ENCODE results near the gene ABITRAM.
A peak's percentile ranks its signal among the peaks of the same experiment; 100 is the strongest.
"Not testable (repeated sequence)": the region's sequence is repeated elsewhere in the genome, so short reads cannot be mapped to it uniquely, and the experiment has no call there.

ABITRAM gene

DNA sequence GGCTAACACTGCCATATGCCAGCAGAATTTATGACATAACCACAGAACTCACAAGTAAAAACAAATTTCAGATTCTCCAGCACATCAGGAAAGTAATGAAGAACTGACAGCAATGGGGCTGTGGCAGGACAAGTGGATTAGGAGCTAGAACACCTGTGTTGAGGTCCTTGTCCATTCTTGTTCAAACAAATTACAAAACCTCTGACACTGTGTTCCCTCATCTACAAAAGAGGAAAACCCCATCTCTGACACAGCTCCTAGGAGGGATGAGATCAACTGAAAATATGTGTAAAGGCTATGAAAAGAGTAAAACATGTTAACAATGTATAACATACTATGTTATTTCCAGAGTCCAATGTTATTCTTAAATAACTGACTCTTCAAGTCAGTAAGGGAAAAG is 23.8 kb upstream of the ABITRAM start:
- peaks cover 7% of the 10 kb centered on the region for H3K4me1 Mint-ChIP-seq (ENCODE audit: low read depth)
- H3K27me3 Mint-ChIP-seq = no peaks in the 10 kb centered on the region
- H3K4me3 Mint-ChIP-seq = no peak overlapping the region
- no peak overlapping the region for H3K27ac Mint-ChIP-seq
- H3K9me3 Mint-ChIP-seq = no peaks in the 10 kb centered on the region
- intact Hi-C loops (cut with micrococcal nuclease) = no loop called here
- peaks cover 79% of the 10 kb centered on the region for H3K36me3 Mint-ChIP-seq (ENCODE audit: low read depth)

DNA sequence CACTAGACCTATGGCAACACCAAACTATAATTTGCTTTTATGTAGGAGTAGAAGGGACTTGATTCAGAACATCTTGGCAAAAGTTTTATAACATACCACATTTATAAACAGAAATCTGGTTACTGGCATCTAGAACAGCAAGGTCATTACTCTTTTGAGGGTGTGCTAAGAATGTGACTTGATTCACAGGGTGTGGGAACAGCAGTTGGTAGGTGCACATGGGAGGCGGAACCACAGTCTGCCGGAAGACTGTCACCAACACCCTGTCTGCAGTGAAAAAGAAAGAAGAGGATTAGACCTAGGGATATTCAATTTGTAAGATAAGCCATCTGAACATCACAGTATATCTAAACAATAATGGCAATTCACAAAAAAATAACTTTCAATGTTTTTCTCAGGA is 23.3 kb upstream of the ABITRAM start:
- intact Hi-C loops (cut with micrococcal nuclease) = no loop called here
- Mint-ChIP-seq H3K27ac (no peak overlapping the region), H3K27me3 (no peaks in the 10 kb centered on the region), H3K9me3 (no peaks in the 10 kb centered on the region), H3K36me3 (ENCODE audit: low read depth) (peaks cover 81% of the 10 kb centered on the region), H3K4me3 (no peak overlapping the region), H3K4me1 (ENCODE audit: low read depth) (peaks cover 7% of the 10 kb centered on the region)

DNA sequence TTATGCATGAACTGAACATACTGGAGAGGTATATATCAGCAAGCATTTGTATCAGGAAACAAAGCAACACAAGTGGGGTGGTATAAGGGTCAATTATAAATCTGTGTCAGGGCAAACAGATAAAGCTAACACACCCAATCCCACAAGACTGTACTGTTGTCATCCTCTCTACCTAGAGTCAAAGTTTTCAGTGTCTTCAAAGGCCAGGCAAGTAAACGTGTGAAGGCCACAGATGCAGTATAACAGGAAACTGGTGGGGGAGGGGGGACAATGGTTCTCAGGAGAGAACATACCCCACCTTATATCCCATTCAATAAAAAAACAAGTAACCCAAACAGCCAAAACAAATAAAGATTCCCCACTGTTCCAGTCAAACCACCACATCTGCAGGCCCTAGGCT is 22.4 kb upstream of the ABITRAM start:
- intact Hi-C loops (cut with micrococcal nuclease) = no loop called here
- Mint-ChIP-seq H3K27ac (no peak overlapping the region), H3K4me3 (no peak overlapping the region), H3K9me3 (no peaks in the 10 kb centered on the region), H3K4me1 (ENCODE audit: low read depth) (peaks cover 7% of the 10 kb centered on the region), H3K36me3 (ENCODE audit: low read depth) (peaks cover 78% of the 10 kb centered on the region), H3K27me3 (no peaks in the 10 kb centered on the region)

DNA sequence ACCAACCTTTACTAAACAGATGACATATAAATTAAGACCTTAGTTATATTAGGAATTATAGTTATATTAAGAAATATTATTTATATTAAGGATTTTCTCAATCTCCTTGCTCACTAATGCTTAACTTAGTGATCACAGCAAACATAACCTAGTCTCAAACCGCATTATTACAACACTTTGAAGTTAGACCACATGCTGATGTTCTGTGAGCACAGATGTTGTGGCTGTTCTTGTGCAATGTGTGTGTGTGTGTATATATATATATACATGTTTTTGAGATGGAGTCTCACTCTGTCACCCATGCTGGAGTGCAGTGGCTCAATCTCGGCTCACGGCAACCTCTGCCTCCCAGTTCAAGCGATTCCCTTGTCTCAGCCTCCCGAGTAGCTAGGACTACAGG is 20.8 kb upstream of the ABITRAM start:
- Mint-ChIP-seq H3K27ac (no peak overlapping the region), H3K27me3 (no peaks in the 10 kb centered on the region), H3K9me3 (no peaks in the 10 kb centered on the region), H3K36me3 (ENCODE audit: low read depth) (peaks cover 80% of the 10 kb centered on the region), H3K4me1 (ENCODE audit: low read depth) (peaks cover 7% of the 10 kb centered on the region), H3K4me3 (no peak overlapping the region)
- intact Hi-C loops (cut with micrococcal nuclease) = no loop called here

DNA sequence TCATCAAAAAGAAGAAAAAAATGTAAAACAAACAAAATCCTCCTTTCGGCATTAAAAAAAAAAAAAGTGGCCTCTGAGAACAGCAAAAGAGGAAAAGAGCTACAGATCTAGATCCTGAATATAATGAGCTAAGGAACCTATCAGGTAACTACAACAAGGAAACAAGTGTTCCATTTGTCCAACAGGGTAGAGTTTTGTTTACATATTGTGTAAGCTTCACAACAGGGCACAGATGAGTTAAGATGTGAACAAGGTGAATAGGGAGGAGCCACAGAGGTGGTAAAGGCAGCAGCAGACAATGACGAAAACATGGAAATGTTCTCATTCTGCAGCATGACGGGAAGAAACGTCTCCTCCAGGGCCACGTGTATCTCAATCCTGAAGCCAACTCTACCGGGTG is 14.7 kb upstream of the ABITRAM start:
- intact Hi-C loops (cut with micrococcal nuclease) = no loop called here
- Mint-ChIP-seq H3K4me3 (no peak overlapping the region), H3K27me3 (no peaks in the 10 kb centered on the region), H3K27ac (no peak overlapping the region), H3K9me3 (no peaks in the 10 kb centered on the region), H3K4me1 (ENCODE audit: low read depth) (no peaks in the 10 kb centered on the region), H3K36me3 (ENCODE audit: low read depth) (peaks cover 89% of the 10 kb centered on the region)

DNA sequence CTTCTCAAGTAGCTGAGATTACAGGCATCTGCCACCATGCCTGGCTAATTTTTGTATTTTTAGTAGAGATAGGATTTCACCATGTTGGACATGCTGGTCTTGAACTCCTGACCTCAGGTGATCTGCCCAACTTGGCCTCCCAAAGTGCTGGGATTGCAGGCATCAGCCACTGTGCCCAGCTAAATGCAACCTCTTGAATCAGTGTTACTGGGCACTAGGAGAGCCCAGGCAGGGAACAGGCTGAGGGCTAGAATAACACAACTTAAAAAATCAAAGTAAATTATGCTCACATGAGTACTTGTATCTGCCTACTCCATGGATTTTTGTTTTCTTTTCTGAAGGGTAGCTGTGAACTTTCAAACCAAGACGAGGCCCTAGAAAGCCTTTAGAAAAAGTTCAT is 13.8 kb upstream of the ABITRAM start:
- H3K4me1 Mint-ChIP-seq (ENCODE audit: low read depth); intact Hi-C loops (cut with micrococcal nuclease): not testable (repeated sequence)
- peaks cover 89% of the 10 kb centered on the region for H3K36me3 Mint-ChIP-seq (ENCODE audit: low read depth)

DNA sequence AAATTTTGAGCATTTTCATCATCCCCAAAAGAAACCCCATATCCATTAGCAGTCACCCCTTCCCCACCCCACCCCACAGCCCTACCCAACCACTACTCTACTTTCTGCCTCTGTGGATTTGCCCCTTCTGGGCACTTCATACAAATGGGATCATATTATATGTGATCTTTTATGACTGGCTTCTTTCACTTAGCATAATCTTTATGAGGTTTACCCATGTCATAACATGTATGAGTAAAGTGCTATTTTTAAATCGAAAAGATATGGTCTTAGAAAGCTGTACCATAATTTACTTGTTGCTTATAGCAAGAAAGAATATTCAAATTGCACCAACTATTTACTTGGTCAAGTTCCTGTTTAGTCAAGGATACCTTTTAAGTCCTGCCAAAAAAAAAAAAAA is 13.0 kb upstream of the ABITRAM start:
- Mint-ChIP-seq H3K27me3 (no peaks in the 10 kb centered on the region), H3K36me3 (ENCODE audit: low read depth) (peaks cover 89% of the 10 kb centered on the region), H3K27ac (no peak overlapping the region), H3K4me1 (ENCODE audit: low read depth) (no peaks in the 10 kb centered on the region), H3K4me3 (no peak overlapping the region), H3K9me3 (no peaks in the 10 kb centered on the region)
- intact Hi-C loops (cut with micrococcal nuclease) = no loop called here

More for the DNA sequence above, 13.8 kb upstream of the ABITRAM start:
- not testable (repeated sequence) for H3K9me3 Mint-ChIP-seq, H3K27me3 Mint-ChIP-seq, H3K27ac Mint-ChIP-seq, H3K4me3 Mint-ChIP-seq

DNA sequence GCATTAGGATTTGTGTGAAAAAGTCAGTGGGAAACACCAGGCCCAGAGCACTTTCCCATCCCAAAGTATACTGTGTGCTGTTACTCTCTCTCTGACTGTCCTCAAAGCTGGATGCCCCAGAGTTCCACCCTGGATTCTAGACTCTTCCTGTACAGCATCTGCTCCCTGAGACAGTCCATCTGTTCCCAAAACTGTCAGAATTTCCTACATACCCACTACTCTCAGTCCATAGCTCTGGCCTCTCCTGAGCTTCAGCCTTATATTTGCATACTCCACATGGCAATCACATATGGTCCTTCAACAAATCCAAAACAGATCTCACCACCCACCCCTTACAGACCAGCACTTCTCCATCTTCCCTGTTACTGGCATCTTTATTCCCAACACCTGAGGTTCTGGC is 9.7 kb upstream of the ABITRAM start:
- peaks cover 88% of the 10 kb centered on the region for H3K36me3 Mint-ChIP-seq (ENCODE audit: low read depth)
- H3K9me3 Mint-ChIP-seq = no peaks in the 10 kb centered on the region
- no peaks in the 10 kb centered on the region for H3K4me1 Mint-ChIP-seq (ENCODE audit: low read depth)
- no peak overlapping the region for H3K4me3 Mint-ChIP-seq
- no peak overlapping the region for H3K27ac Mint-ChIP-seq
- H3K27me3 Mint-ChIP-seq = no peaks in the 10 kb centered on the region
- intact Hi-C loops (cut with micrococcal nuclease) = no loop called here

DNA sequence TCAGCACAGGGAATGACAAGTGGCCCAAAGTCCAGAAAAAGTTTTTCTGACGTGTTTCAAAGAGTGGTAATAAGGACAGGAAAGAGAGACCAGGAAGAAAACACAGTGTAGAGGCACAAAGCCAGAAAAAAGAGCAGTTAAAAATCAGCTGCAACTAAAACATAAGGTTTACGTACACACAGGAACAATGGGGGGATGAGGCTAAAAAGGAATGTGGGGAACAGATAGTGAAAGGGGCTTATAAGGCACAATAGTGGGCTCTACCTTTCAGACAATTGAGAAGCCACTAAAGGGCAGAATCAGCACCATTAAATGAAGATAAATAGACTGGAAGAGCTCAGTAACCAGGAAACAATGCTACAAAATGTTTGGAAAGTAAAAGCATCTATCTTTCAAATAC is 5.8 kb upstream of the ABITRAM start:
- H3K27ac Mint-ChIP-seq = no peak overlapping the region
- H3K9me3 Mint-ChIP-seq = no peaks in the 10 kb centered on the region
- no peak overlapping the region for H3K4me3 Mint-ChIP-seq
- peaks cover 10% of the 10 kb centered on the region for H3K4me1 Mint-ChIP-seq (ENCODE audit: low read depth)
- H3K36me3 Mint-ChIP-seq (ENCODE audit: low read depth) = peaks cover 68% of the 10 kb centered on the region
- intact Hi-C loops (cut with micrococcal nuclease) = no loop called here
- no peaks in the 10 kb centered on the region for H3K27me3 Mint-ChIP-seq

DNA sequence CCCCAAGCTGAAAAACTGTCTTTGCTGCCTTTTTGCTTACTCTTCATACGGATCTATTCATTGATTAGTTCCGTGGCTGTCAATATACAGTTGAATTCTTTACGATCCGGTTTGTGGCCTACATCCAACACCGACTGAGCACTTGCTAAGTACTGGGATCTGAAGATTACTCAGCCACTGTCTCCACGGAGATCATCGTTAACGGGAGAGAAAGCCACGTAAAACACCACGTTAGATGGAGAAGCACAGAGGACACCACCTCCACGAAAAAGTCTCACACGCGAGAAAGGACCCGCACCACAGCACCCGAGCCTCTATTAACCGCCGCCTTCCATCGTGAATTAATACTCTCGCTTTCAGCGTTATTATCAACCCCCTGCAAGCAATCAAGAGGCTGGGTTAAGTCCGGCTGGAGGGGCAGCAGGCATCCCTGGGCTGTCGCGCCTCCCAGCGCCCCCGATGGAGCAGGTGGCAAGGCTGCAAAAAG is 926 bp upstream of the ABITRAM start:
- Mint-ChIP-seq H3K4me1 (ENCODE audit: low read depth) (peaks cover 23% of the 10 kb centered on the region), H3K4me3 (peak overlapping the region; percentile 98), H3K27me3 (no peaks in the 10 kb centered on the region), H3K36me3 (ENCODE audit: low read depth) (peaks cover 47% of the 10 kb centered on the region), H3K9me3 (no peaks in the 10 kb centered on the region), H3K27ac (peak overlapping the region; percentile 96)
- intact Hi-C loops (cut with micrococcal nuclease) = loop anchor here (5.0 kb wide), 1 partner anchor 79 kb away; the partner anchor contains the start of gene CTNNAL1

DNA sequence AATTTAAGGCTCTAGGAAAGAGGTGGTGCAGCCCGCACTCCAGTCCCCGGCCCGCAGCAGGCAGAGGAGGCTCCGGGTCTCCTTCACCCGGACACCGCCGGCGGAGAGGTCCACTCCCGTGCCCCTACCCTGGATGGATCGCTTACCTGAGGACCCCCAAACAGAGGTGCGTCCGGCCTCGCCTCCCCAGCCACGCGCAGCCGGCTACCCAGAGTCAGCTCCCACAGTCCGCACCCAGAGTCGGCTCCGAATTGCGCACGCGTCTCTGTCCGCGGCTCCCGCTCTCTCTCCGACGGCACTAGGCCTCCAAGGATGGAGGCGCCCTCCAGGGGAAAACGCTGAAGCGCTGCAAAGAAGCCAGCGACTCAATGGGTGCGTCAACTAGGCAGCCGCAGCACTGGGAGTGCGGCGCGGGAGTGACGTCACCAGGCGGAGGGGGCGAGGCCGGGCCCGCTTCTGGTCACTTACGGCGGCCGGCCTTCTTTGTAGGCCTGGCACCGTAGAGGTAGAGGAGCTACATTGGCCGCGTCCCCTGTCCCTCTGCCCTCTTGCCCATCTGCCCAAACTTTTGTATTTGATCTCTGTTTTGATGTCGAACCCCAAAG is 380 bp upstream of the ABITRAM start, which contains the start of gene ELP1:
ELP1 (minus strand) TSS at position 407 of the 605 bp plus-strand sequence. CDS start 2,978 bp downstream, outside the sequence.
- peak within 1 kb of the TSS; percentile 98 for H3K4me3 Mint-ChIP-seq
- intact Hi-C loops (cut with micrococcal nuclease) = loop anchor here (1.0 to 5.0 kb wide), 2 partner anchors 78 to 186 kb away; partner anchors contain the start of gene CTNNAL1
- peak within 1 kb of the TSS; percentile 96 for H3K27ac Mint-ChIP-seq
- no peaks in the 10 kb centered on the region for H3K9me3 Mint-ChIP-seq
- peaks cover 44% of the 10 kb centered on the region for H3K36me3 Mint-ChIP-seq (ENCODE audit: low read depth)
- peaks cover 23% of the 10 kb centered on the region for H3K4me1 Mint-ChIP-seq (ENCODE audit: low read depth)
- no peaks in the 10 kb centered on the region for H3K27me3 Mint-ChIP-seq

DNA sequence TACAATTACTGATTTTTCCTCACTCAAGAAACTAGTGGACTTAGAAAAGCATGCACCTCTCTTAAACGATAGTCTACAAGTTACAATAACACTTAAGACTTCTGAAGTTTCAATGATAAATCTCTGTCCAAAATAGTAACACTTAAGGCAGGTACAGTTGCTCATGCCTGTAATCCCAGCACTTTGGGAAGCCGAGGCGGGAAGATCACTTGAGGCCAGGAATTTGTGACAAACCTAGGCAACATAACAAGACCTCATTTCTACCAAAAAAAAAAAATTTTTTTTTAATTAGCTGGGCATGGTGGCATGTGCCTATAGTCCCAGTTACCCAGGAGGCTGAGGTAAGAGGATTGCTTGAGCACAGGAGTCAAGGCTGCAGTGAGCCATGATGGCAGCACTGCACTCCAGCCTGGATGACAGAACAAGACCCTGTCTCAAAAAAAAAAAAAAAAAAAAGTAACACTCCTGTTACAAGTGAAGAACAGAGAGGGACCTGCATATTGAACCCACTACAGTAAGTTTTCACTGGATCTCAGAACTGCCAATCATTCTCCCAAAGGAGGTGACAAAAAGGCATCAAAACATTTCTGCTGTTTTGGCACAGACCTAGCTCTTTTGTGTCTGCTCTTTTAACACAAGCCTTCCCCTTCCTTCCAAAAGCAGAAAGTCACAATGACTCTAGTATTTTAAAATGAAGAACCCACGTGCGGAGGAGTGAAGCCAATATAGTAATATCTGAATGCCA is 3.5 kb downstream of the ABITRAM start:
- no peaks in the 10 kb centered on the region for H3K9me3 Mint-ChIP-seq
- intact Hi-C loops (cut with micrococcal nuclease) = no loop called here
- H3K4me3 Mint-ChIP-seq = no peak overlapping the region
- peaks cover 20% of the 10 kb centered on the region for H3K4me1 Mint-ChIP-seq (ENCODE audit: low read depth)
- peaks cover 61% of the 10 kb centered on the region for H3K36me3 Mint-ChIP-seq (ENCODE audit: low read depth)
- no peaks in the 10 kb centered on the region for H3K27me3 Mint-ChIP-seq
- H3K27ac Mint-ChIP-seq = no peak overlapping the region

DNA sequence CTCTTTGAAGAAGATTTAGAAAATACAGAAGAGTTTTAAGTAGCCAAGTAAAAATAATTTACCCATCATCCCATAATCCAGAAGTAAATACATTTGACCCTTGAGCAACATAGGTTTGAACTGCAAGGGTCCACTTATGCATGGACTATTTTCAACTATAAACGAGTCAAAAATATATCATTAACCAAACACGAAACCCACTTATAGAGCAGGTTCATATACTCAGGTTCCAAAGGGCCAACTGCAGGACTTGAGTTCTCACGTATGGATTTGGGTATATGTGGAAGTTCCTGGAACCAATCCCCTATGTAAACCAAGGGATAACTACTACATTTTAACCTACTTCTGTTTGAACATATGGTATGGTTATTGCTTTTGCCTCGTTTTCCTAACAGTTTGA is 5.8 kb downstream of the ABITRAM start:
- peaks cover 63% of the 10 kb centered on the region for H3K36me3 Mint-ChIP-seq (ENCODE audit: low read depth)
- no peaks in the 10 kb centered on the region for H3K27me3 Mint-ChIP-seq
- intact Hi-C loops (cut with micrococcal nuclease) = no loop called here
- peaks cover 4% of the 10 kb centered on the region for H3K4me1 Mint-ChIP-seq (ENCODE audit: low read depth)
- no peak overlapping the region for H3K4me3 Mint-ChIP-seq
- no peak overlapping the region for H3K27ac Mint-ChIP-seq
- H3K9me3 Mint-ChIP-seq = no peaks in the 10 kb centered on the region

DNA sequence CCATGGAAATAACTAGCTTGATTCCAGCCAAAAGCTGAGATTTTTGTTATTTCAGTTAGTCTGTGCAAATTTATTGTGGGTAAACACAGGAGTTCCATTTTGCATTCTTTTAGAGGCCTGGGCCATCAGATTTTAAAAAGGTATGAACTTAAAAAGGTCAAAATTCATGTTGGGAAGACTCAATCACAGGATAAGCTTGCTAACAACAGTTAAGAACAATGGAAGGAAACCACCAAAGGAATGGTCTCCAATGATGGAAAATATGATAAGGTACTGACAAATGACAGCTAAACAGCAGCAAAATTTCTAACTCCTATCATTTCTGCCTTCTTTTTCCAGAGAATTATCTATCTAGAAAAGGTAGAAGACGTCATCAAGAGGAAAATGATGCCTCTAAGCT is 16.0 kb downstream of the ABITRAM start:
- no peak overlapping the region for H3K27ac Mint-ChIP-seq
- intact Hi-C loops (cut with micrococcal nuclease) = no loop called here

More for the DNA sequence above, 16.0 kb downstream of the ABITRAM start:
- H3K36me3 Mint-ChIP-seq (ENCODE audit: low read depth) = peaks cover 71% of the 10 kb centered on the region
- H3K27me3 Mint-ChIP-seq = no peaks in the 10 kb centered on the region
- no peak overlapping the region for H3K4me3 Mint-ChIP-seq
- peaks cover 11% of the 10 kb centered on the region for H3K4me1 Mint-ChIP-seq (ENCODE audit: low read depth)
- no peaks in the 10 kb centered on the region for H3K9me3 Mint-ChIP-seq

Measured in dendritic cell treated with granulocyte-macrophage colony-stimulating factor and Interleukin-4, amounts not matched to agents 40 ng/mL and 50 ng/mL, for 4 days (primary cell).